ENCODE data around the gene POGZ.

DNA sequence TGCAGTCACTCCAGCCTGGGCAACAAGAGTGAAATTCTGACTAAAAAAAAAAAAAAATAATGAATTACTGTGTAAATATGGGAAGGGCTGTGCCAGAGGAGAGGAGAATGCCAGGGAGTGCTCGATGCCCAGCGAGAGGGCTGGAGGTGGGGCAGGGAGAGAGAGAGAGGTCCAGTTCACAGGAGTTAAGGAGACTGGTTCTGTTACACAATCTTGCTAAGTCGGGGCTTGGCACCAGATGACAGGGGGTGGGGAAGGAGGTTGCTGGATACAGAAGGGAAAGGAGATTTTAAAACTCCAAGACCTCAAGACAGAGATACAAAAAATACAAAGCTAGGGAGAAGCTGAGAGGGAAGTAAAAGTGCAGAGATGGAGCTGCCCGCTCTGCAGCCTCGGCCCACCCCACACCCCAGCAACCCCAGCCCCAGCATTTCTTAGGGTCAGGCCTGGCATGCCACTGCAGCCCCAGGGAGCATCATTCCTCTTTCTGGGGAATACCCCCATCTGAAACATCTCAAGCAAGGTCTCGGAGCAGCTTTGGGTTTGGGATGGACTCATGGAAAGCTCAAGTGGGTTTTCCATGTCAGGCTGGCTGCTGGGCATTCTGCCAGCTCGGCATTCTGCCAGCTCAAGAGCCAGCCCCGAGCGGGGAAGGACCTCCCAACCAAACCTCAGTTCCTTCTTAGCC is 87.8 kb downstream of the POGZ start:
- TF ChIP-seq, protein P1, sequence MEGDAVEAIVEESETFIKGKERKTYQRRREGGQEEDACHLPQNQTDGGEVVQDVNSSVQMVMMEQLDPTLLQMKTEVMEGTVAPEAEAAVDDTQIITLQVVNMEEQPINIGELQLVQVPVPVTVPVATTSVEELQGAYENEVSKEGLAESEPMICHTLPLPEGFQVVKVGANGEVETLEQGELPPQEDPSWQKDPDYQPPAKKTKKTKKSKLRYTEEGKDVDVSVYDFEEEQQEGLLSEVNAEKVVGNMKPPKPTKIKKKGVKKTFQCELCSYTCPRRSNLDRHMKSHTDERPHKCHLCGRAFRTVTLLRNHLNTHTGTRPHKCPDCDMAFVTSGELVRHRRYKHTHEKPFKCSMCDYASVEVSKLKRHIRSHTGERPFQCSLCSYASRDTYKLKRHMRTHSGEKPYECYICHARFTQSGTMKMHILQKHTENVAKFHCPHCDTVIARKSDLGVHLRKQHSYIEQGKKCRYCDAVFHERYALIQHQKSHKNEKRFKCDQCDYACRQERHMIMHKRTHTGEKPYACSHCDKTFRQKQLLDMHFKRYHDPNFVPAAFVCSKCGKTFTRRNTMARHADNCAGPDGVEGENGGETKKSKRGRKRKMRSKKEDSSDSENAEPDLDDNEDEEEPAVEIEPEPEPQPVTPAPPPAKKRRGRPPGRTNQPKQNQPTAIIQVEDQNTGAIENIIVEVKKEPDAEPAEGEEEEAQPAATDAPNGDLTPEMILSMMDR (IDR thresholded peaks at IDR 0.05): no peak
- TF ChIP-seq POLR2A (IDR thresholded peaks at IDR 0.05): no peak
